K562 (cell line): ENCODE measurements around the gene FEM1B. TPM values are rescaled to one million over a fixed set of nuclear protein-coding genes. Genes with fewer than 3 reads are reported as not detected.

Source experiments
- GABPB2 ChIP-seq: fragments of 250-450 bp; sonication (Bioruptor Pico); conservative IDR thresholded peaks from 2 replicates; pipeline ENCODE4 v1.5.1; 2021; ENCODE audit warnings: mild to moderate bottlenecking
- IRF1 ChIP-seq: sonication (generic); formaldehyde crosslinking; IDR thresholded peaks from 2 replicates; pipeline ENCODE4 v1.8.0; 2022; ENCODE audit warnings: missing genetic modification reagents, mild to moderate bottlenecking, borderline replicate concordance
- RAD21 ChIP-seq, 2 experiments: fragments of 250-450 bp in 1 of 2; fragments of 450-650 bp in 1 of 2; sonication (Bioruptor Pico) in 1 of 2; formaldehyde crosslinking in 1 of 2; IDR thresholded peaks in 1 of 2; conservative IDR thresholded peaks in 1 of 2; 2 replicates each; pipeline versions ENCODE4 v1.4.0 to v1.8.0; 2020 to 2022; ENCODE audit warnings: mild to moderate bottlenecking in 2 of 2, moderate library complexity in 1 of 2
- TAL1 ChIP-seq: fragments of 450-650 bp; IDR thresholded peaks from 2 replicates; pipeline ENCODE4 v1.6.1; 2016; ENCODE audit warnings: mild to moderate bottlenecking
- XRCC4 ChIP-seq: IDR thresholded peaks from one replicate; pipeline ENCODE4 v1.6.1; 2011; ENCODE audit not compliant: insufficient read depth, insufficient read length; ENCODE audit errors: extremely low read depth
- ZBTB26 ChIP-seq: fragments of 450-650 bp; formaldehyde crosslinking; IDR thresholded peaks from 2 replicates; pipeline ENCODE4 v1.4.0; 2022; ENCODE audit warnings: missing genetic modification characterization
- ZNF280A ChIP-seq: fragments of 450-650 bp; IDR thresholded peaks from 2 replicates; pipeline ENCODE4 v1.6.1; 2018; ENCODE audit warnings: mild to moderate bottlenecking, low read depth; ENCODE audit not compliant: partially characterized antibody
- ZNF644 ChIP-seq: fragments of 200-800 bp; sonication (Bioruptor generic); IDR thresholded peaks from 2 replicates; pipeline ENCODE4 v1.6.1; 2016; ENCODE audit warnings: low read depth, missing genetic modification characterization, missing compliant biosample characterization
- polyA plus RNA-seq, 8 experiments: library from polyadenylated mRNA; depleted of rRNA in 4 of 8; stranded (reverse) in 5 of 8; unstranded in 3 of 8; fragments of >200 nt; fragmentation: Nextera tagmentation in 2 of 8; fragmentation: Illumina TruSeq in 1 of 8; extraction: Ambion mirVana in 2 of 8; extraction: Trizol in 1 of 8; gene quantifications; 2 replicates each; pipeline versions ENCODE4 v1.2.1 to v1.2.3, GENCODE V29; 2011 to 2014; ENCODE audit warnings: inconsistent platforms in 1 of 8, missing spikeins in 1 of 8
- total RNA-seq, 7 experiments: library from RNA; depleted of rRNA in 6 of 7; stranded (reverse); fragments of >200 nt in 6 of 7; fragmentation: Illumina TruSeq in 2 of 7; extraction: Trizol in 2 of 7; gene quantifications; 2 replicates each; pipeline versions ENCODE4 v1.2.1 to v1.2.3, GENCODE V29; 2011 to 2021; ENCODE audit warnings: low replicate concordance in 1 of 7
- TF ChIP-seq, protein P1 (sequence below), 2 experiments: fragments of 450-650 bp; IDR thresholded peaks; 2 replicates each; pipeline ENCODE4 v1.6.1; 2016; ENCODE audit warnings: mild to moderate bottlenecking in 2 of 2, borderline replicate concordance in 1 of 2, low read depth in 1 of 2, moderate library complexity in 1 of 2
- TF ChIP-seq, protein P2 (sequence below): sonication (generic); formaldehyde crosslinking; IDR thresholded peaks from 2 replicates; pipeline ENCODE4 v1.9.0; 2022; ENCODE audit warnings: mild to moderate bottlenecking, missing genetic modification reagents
- TF ChIP-seq, protein P3 (sequence below): sonication (generic); formaldehyde crosslinking; IDR thresholded peaks from 2 replicates; pipeline ENCODE4 v1.8.0; 2023; ENCODE audit warnings: mild to moderate bottlenecking, missing genetic modification reagents

FEM1B gene
- total and polyA plus RNA-seq, 9 of the 15 experiments (the other 6 are each of a cell fraction or from before 2014, with no cell fraction given): 5.9 to 61.6 (median 20.1) TPM

GRCh38 chr15:68277603-68278344, at the start of gene FEM1B (continued):
- TF ChIP-seq, protein P1, sequence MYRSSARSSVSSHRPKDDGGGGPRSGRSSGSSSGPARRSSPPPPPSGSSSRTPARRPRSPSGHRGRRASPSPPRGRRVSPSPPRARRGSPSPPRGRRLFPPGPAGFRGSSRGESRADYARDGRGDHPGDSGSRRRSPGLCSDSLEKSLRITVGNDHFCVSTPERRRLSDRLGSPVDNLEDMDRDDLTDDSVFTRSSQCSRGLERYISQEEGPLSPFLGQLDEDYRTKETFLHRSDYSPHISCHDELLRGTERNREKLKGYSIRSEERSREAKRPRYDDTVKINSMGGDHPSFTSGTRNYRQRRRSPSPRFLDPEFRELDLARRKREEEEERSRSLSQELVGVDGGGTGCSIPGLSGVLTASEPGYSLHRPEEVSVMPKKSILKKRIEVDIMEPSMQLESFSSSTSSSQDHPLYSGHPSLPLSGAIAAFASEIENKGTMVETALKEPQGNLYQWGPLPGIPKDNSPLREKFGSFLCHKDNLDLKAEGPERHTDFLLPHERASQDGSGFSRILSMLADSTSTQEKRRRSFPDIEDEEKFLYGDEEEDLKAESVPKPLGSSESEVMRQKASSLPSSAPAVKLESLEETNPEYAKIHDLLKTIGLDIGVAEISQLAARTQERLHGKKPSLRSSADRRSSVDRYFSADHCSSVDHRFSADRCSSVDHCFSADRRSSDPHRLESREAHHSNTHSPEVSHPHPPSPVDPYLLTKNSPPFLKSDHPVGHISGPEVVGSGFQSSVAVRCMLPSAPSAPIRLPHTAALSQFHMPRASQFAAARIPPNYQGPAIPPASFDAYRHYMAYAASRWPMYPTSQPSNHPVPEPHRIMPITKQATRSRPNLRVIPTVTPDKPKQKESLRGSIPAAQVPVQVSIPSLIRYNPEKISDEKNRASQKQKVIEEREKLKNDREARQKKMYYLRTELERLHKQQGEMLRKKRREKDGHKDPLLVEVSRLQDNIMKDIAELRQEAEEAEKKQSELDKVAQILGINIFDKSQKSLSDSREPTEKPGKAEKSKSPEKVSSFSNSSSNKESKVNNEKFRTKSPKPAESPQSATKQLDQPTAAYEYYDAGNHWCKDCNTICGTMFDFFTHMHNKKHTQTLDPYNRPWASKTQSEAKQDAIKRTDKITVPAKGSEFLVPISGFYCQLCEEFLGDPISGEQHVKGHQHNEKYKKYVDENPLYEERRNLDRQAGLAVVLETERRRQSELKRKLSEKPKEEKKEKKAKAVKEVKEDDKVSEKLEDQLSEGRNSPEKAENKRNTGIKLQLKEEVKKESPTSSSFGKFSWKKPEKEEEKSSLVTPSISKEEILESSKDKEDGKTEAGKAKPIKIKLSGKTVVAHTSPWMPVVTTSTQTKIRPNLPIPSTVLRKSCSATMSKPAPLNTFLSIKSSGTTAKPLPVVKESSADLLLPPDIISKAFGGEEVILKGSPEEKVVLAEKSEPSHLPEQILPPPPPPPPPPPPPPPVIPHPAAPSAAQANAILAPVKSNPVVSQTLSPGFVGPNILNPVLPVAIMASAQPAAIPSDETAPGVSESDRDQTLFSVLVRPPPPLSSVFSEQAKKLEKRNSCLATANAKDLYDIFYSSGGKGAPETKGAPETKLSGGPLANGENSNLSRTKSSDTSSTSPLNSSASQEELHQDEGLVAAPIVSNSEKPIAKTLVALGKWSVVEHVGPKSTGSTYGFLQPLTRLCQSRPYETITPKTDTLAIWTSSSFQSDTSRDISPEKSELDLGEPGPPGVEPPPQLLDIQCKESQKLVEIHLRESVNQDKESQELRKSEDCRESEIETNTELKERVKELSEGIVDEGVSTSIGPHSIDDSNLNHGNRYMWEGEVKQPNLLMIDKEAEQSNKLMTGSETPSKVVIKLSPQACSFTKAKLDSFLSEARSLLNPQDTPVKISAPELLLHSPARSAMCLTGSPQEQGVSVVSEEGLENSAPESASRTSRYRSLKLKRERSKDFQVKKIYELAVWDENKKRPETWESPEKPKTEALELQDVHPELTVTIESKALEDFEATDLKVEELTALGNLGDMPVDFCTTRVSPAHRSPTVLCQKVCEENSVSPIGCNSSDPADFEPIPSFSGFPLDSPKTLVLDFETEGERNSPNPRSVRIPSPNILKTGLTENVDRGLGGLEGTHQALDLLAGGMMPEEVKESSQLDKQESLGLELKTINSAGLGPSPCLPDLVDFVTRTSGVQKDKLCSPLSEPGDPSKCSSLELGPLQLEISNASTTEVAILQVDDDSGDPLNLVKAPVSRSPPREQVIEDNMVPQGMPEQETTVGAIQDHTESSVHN (IDR thresholded peaks at IDR 0.05; ENCODE audit: borderline replicate concordance in 1 of 2, low read depth in 1 of 2): no peak
- TF ChIP-seq XRCC4 (no peak), TAL1 (no peak), IRF1 (CRISPR knock-in tag) (peak; percentile 21; the same call in 1 of the 2 replicates), ZNF280A (no peak), RAD21 (CRISPR knock-in tag; conservative IDR thresholded peaks at IDR 0.05 in 1 of 2, IDR thresholded peaks at IDR 0.05 in 1 of 2) (no peak), GABPB2 (CRISPR knock-in tag) (no peak), ZNF644 (tag) (no peak), ZBTB26 (CRISPR knock-in tag) (peak; percentile 65; the same call in 1 of the 2 replicates)
- TF ChIP-seq, protein P2, sequence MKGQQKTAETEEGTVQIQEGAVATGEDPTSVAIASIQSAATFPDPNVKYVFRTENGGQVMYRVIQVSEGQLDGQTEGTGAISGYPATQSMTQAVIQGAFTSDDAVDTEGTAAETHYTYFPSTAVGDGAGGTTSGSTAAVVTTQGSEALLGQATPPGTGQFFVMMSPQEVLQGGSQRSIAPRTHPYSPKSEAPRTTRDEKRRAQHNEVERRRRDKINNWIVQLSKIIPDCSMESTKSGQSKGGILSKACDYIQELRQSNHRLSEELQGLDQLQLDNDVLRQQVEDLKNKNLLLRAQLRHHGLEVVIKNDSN (CRISPR knock-in tag): no peak; the same call in 1 of the 2 replicates
- TF ChIP-seq, protein P3, sequence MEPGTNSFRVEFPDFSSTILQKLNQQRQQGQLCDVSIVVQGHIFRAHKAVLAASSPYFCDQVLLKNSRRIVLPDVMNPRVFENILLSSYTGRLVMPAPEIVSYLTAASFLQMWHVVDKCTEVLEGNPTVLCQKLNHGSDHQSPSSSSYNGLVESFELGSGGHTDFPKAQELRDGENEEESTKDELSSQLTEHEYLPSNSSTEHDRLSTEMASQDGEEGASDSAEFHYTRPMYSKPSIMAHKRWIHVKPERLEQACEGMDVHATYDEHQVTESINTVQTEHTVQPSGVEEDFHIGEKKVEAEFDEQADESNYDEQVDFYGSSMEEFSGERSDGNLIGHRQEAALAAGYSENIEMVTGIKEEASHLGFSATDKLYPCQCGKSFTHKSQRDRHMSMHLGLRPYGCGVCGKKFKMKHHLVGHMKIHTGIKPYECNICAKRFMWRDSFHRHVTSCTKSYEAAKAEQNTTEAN (CRISPR knock-in tag): peak; percentile 82; the same call in 1 of the 2 replicates
